Tibial nerve (tissue), 4 donors: Measurements from ENCODE around the gene CELA2B.
"Not testable (repeated sequence)": the region's sequence is repeated elsewhere in the genome, so short reads cannot be mapped to it uniquely, and the experiment has no call there.

Experiments
- CTCF ChIP-seq, 5 experiments: fragments of 200-600 bp in 3 of 5; fragments of 450-650 bp in 2 of 5; sonication (generic) in 3 of 5; IDR thresholded peaks; one replicate each; pipeline ENCODE4 v1.5.1; 2016 to 2019; ENCODE audit warnings: antibody characterized with exemption in 5 of 5, mild to moderate bottlenecking in 3 of 5, moderate library complexity in 2 of 5
- EP300 ChIP-seq, 2 donors: sonication (generic); formaldehyde crosslinking; IDR thresholded peaks; one replicate each; pipeline ENCODE4 v1.6.1; 2017; ENCODE audit warnings: antibody characterized with exemption in 2 of 2, mild to moderate bottlenecking in 1 of 2

- not testable (repeated sequence) for TF ChIP-seq CTCF, EP300 (IDR thresholded peaks at IDR 0.05)
These were observed 12.0 kb upstream of the CELA2B start for GRCh38 chr1:15463926-15464322.
